Testis (tissue), 3 donors: ENCODE results near the gene PKHD1. TPM values are rescaled to one million over a fixed set of nuclear protein-coding genes. Genes with fewer than 3 reads are reported as not detected.

Experiments
- DNase-seq: peaks from one replicate; pipeline ENCODE4 v3.0.0-alpha.2; 2019
- H3K27ac ChIP-seq, 2 donors: fragments of 200-600 bp; sonication (generic); one replicate each; pipeline ENCODE4 v1.5.1; 2019
- H3K27me3 ChIP-seq: fragments of 200-600 bp; sonication (generic); one replicate; pipeline ENCODE4 v1.5.1; 2019
- H3K36me3 ChIP-seq: fragments of 200-600 bp; sonication (generic); one replicate; pipeline ENCODE4 v1.5.1; 2017; ENCODE audit warnings: low read depth; ENCODE audit errors: missing control alignments
- H3K4me1 ChIP-seq: fragments of 200-600 bp; sonication (generic); one replicate; pipeline ENCODE4 v1.5.1; 2019
- H3K4me3 ChIP-seq, 2 donors: fragments of 200-600 bp; sonication (generic); one replicate each; pipeline ENCODE4 v1.5.1; 2017 to 2019
- H3K9me3 ChIP-seq: fragments of 200-600 bp; sonication (generic); one replicate; pipeline ENCODE4 v1.5.1; 2017
- POLR2A ChIP-seq: fragments of 450-650 bp; IDR thresholded peaks from one replicate; pipeline ENCODE4 v1.6.1; 2017; ENCODE audit warnings: antibody characterized with exemption, mild to moderate bottlenecking, moderate library complexity
- WGBS, 2 donors: methylation state at CpG; one replicate each; pipeline ENCODE4 v1.1.5; 2018; 5-methylcytosine and 5-hydroxymethylcytosine counted together
- intact Hi-C: fragments of 100-400 bp; cut with DNase I; formaldehyde crosslinking; loops from one replicate; pipeline ENCODE4 v1.15.1; 2023; ENCODE audit warnings: low total_unique reads
- polyA plus RNA-seq: library from polyadenylated mRNA; stranded (reverse); fragments of 350-450 nt; fragmentation: Illumina TruSeq; extraction: RNeasy Lipid Tissue Mini Kit (QIAGEN cat#74804); gene quantifications from one replicate; pipeline ENCODE4 v1.2.3, GENCODE V29; 2014; ENCODE audit warnings: low read depth, low replicate concordance; ENCODE audit not compliant: insufficient read depth
- total RNA-seq, 2 donors: library from RNA; depleted of rRNA; stranded (reverse); fragments of >200 nt; gene quantifications; one replicate each; pipeline ENCODE4 v1.2.3, GENCODE V29; 2016
- TF ChIP-seq, protein P1 (sequence below), 3 experiments: fragments of 450-650 bp in 2 of 3; fragments of 200-600 bp in 1 of 3; sonication (generic) in 1 of 3; IDR thresholded peaks; one replicate each; pipeline ENCODE4 v1.5.1; 2016 to 2019; ENCODE audit warnings: antibody characterized with exemption in 3 of 3, mild to moderate bottlenecking in 2 of 3, moderate library complexity in 1 of 3

The PKHD1 gene
- total and polyA plus RNA-seq, 3 donors from 2014 or later: 1.3 to 2.3 (median 1.7) TPM

DNA sequence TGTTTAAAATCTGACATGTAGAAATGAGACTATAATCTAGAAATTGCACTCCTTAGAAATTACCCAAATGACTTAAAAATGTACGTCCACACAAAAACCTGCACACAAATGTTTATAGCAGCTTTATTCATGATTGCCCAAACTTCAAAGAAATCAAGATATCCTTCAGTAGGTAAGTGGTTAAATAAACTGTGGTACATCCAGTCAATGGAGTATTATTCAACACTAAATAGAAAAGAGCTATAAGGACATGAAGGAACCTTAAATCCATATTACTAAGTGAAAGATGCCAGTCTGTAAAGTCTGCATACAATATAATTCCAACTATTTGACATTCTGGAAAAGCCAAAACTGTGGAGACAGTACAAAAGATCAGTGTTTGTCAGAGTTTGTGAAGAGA, 513.4 kb downstream of the PKHD1 start:
- TF ChIP-seq POLR2A: no peak
- TF ChIP-seq, protein P1, sequence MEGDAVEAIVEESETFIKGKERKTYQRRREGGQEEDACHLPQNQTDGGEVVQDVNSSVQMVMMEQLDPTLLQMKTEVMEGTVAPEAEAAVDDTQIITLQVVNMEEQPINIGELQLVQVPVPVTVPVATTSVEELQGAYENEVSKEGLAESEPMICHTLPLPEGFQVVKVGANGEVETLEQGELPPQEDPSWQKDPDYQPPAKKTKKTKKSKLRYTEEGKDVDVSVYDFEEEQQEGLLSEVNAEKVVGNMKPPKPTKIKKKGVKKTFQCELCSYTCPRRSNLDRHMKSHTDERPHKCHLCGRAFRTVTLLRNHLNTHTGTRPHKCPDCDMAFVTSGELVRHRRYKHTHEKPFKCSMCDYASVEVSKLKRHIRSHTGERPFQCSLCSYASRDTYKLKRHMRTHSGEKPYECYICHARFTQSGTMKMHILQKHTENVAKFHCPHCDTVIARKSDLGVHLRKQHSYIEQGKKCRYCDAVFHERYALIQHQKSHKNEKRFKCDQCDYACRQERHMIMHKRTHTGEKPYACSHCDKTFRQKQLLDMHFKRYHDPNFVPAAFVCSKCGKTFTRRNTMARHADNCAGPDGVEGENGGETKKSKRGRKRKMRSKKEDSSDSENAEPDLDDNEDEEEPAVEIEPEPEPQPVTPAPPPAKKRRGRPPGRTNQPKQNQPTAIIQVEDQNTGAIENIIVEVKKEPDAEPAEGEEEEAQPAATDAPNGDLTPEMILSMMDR (IDR thresholded peaks at IDR 0.05): no peak
- DNase-seq: no peak
- H3K36me3 ChIP-seq: no peaks in the 10 kb centered on the region
- H3K27ac ChIP-seq: no peak overlapping the region
- intact Hi-C loops: no loop called here
- WGBS, 2 donors: 83 to 93% methylated on average over 1 of the region's 1 CpG
- no peak overlapping the region for H3K4me3 ChIP-seq
- H3K9me3 ChIP-seq: no peaks in the 10 kb centered on the region
- H3K4me1 ChIP-seq: no peaks in the 10 kb centered on the region
- no peaks in the 10 kb centered on the region for H3K27me3 ChIP-seq

DNA sequence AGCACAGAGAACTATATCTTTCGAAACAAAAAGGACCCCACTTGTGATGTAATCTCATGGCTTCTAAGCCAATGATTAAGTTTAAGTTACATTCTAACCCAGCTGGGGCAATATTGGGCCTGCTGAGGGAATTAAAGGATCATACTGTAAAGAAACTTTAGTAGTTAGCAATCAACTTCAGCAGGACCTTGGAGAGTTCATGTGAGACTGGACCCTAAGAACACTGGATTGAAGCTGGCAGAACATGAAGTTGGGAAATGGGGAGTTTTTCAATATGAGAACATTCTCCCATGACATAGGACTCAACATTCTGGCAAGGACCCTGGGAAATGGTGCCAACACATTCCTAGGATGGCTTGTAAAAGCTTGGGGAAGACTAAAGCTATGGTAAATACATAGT, 516.2 kb downstream of the PKHD1 start:
- WGBS, 2 donors: 94% methylated on average over 1 of the region's 1 CpG
- Histone ChIP-seq H3K4me1 (no peaks in the 10 kb centered on the region), H3K36me3 (no peaks in the 10 kb centered on the region), H3K4me3 (no peak overlapping the region), H3K27ac (no peak overlapping the region), H3K9me3 (no peaks in the 10 kb centered on the region), H3K27me3 (no peaks in the 10 kb centered on the region)
- no peak for DNase-seq
- TF ChIP-seq, protein P1 (IDR thresholded peaks at IDR 0.05): no peak
- no peak for TF ChIP-seq POLR2A
- intact Hi-C loops: no loop called here

DNA sequence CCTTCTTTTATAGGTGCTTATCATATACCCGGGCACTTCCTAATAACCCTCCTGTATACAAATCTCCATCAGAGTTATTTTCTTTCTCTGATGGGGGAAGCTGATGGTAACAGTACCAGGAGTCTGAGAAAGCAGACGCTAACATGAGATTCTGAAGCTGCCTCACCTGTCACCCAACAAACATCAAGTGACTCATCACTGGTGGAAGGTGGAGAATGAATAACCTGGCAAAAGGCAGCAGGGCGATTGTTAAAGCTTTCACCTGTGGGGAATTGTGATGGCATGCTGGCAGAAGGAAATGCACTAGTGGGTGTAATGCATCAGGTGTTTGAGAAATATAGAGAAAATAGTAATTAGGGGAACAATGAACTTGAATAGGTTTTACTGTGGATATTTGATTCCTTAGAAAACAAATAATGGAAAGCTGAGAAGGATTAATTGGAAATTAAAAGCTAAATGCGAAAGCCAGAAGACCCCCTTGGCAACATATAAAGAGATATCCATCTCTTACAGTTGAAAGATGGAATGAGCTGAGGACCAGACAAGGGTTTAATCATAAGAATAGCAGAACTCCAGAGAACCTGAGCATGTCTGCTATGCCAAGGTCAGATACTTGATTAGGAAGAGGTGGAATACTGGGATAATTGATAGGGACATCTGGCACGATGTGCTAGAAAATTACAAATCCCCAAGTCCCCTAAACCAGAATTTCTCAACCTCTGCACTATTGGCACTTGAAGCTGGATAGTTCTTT, 517.1 kb downstream of the PKHD1 start:
- 85 to 93% methylated on average over 5 of the region's 5 CpGs for WGBS, 2 donors
- Histone ChIP-seq H3K27me3 (no peaks in the 10 kb centered on the region), H3K4me1 (no peaks in the 10 kb centered on the region), H3K4me3 (no peak overlapping the region), H3K27ac (no peak overlapping the region), H3K36me3 (no peaks in the 10 kb centered on the region), H3K9me3 (no peaks in the 10 kb centered on the region)
- intact Hi-C loops: no loop called here
- no peak for DNase-seq
- no peak for TF ChIP-seq POLR2A
- TF ChIP-seq, protein P1 (IDR thresholded peaks at IDR 0.05): no peak

DNA sequence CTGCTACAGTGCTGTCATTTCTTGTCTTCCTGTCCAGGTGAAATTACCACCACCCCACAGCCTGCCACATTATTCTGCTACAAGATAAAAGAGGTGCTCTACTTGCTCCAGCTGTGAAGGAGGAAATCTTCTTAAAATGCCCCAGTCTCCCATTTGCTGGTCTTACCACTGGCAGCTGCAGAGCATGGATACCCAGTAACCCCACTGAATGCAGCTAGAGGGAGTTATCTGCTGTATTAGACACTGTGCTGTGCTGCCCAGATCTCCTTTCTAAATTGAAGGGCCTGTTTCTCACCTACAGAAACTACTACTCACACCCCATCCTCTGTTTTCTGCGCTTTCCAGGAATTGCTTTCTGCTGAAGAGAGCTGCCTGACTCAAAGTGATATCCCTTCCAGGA, 517.8 kb downstream of the PKHD1 start:
- no peaks in the 10 kb centered on the region for H3K36me3 ChIP-seq
- H3K27me3 ChIP-seq: no peaks in the 10 kb centered on the region
- no peak overlapping the region for H3K4me3 ChIP-seq
- H3K4me1 ChIP-seq: no peaks in the 10 kb centered on the region
- no peaks in the 10 kb centered on the region for H3K9me3 ChIP-seq
- no peak overlapping the region for H3K27ac ChIP-seq
- 78 to 92% methylated on average over 1 of the region's 1 CpG for WGBS, 2 donors
- TF ChIP-seq POLR2A: no peak
- TF ChIP-seq, protein P1 (IDR thresholded peaks at IDR 0.05): no peak
- DNase-seq: no peak
- intact Hi-C loops: no loop called here

DNA sequence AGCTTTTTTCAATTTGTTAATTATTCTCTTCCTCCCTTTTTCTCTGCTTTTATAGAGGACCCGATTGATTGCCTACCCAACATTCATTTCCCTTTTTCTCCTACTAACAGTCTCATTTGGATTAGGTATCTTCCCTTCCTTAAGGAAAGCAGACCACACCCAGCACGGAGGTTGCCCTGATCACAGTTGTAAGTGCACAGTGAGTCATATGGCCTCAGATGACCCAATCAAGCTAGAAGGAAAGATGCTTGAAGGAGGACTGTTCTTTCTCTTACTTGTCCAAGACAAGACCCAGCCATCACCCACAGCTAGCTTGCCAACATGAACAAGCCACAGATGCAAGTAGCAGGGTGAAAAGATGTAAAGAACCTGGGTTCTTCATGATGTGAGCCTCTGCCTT, 518.6 kb downstream of the PKHD1 start:
- Histone ChIP-seq H3K27me3 (no peaks in the 10 kb centered on the region), H3K36me3 (no peaks in the 10 kb centered on the region), H3K4me1 (no peaks in the 10 kb centered on the region), H3K27ac (no peak overlapping the region), H3K4me3 (no peak overlapping the region), H3K9me3 (no peaks in the 10 kb centered on the region)
- 64 to 88% methylated on average over 2 of the region's 2 CpGs for WGBS, 2 donors
- TF ChIP-seq POLR2A: no peak
- TF ChIP-seq, protein P1 (IDR thresholded peaks at IDR 0.05): no peak
- no peak for DNase-seq
- intact Hi-C loops: no loop called here
